HG02981 (cell line): Measurements from ENCODE around the gene SLC22A2.

Source experiments
- ATAC-seq: cut with Tn5 transposase; IDR thresholded peaks from one replicate; pipeline ENCODE4 v1.9.1; 2021; ENCODE audit warnings: mild to moderate bottlenecking, moderate library complexity; ENCODE audit not compliant: unreplicated experiment

Gene SLC22A2

GRCh38 chr6:160172704-160173103 is 85.9 kb downstream of the SLC22A2 start:
- ATAC-seq = no peak

DNA sequence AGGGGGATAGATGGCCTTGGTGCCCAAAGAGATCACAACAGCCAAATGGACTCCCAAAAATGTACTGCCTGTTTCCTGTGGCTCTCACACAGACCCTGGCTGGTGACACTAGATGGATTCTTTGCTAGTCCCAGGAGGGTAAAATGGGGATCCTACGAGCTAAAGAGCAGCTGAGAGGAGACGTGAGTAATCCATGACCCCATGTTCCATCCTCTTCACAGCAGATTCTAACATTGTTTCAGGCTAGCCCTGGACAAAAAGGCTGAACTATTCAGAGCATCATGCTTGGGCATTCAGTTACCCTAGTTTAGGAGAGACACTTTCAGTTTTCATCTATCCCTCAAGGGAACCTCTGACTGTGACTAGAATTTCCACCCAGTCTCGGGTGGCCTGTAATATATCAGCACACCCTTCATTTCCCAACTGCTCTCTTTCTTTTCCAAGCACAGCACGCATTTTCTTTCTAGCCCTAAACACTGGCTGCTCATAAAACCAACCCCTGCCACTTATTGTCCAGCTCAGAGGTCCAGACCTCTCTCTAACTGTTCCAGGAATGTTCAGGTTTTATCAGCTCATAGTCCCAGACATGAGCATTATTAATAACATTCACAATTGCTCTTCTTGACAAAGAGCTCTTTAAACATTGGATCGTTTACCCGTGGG is 88.5 kb downstream of the SLC22A2 start:
- ATAC-seq = no peak

- ATAC-seq = no peak
Observed at GRCh38 chr6:160167604-160168399, 90.8 kb downstream of the SLC22A2 start.
